ENCODE results near the gene SLC27A1. TPM values are rescaled to one million over a fixed set of nuclear protein-coding genes. Genes with fewer than 3 reads are reported as not detected.

SLC27A1 gene
- total and polyA plus RNA-seq, 10 of the 15 experiments (the other 5 are each of a cell fraction or from before 2014, with no cell fraction given): 0.11 to 2.3 (median 1.2) TPM

- TF ChIP-seq POLR2AphosphoS2 (IDR thresholded peaks at IDR 0.05; ENCODE audit: low read depth, low read length) (no peak), WRNIP1 (IDR thresholded peaks at IDR 0.05; ENCODE audit: borderline replicate concordance, low read depth, low read length) (no peak), TARDBP (IDR thresholded peaks at IDR 0.05; ENCODE audit: borderline replicate concordance) (no peak)
Observed at GRCh38 chr19:17490411-17490810, 20.1 kb downstream of the SLC27A1 start (continued).

GRCh38 chr19:17491287-17491686, 21.0 kb downstream of the SLC27A1 start:
- Histone ChIP-seq H3K9me3 (replicated peaks; ENCODE audit: control insufficient read depth, insufficient read depth, low read length) (no peaks in the 10 kb centered on the region), H3K4me1 (ENCODE audit: control insufficient read depth, insufficient read depth, low read length) (peaks cover 13% of the 10 kb centered on the region), H3K4me2 (ENCODE audit: control insufficient read depth, insufficient read depth) (no peak overlapping the region), H3K4me3 (no peak overlapping the region), H3K36me3 (ENCODE audit: control insufficient read depth in 2 of 2, insufficient read depth in 2 of 2, low read length in 1 of 2) (no peaks in the 10 kb centered on the region), H3K9ac (ENCODE audit: control insufficient read depth, insufficient read depth, low read length) (no peak overlapping the region), H3K27me3 (replicated peaks in 1 of 2; ENCODE audit: control insufficient read depth in 2 of 2, insufficient read depth in 2 of 2, low read length in 1 of 2) (no peaks in the 10 kb centered on the region), H3K79me2 (ENCODE audit: control insufficient read depth, insufficient read depth, low read length) (no peaks in the 10 kb centered on the region), H3K27ac (ENCODE audit: control insufficient read depth, insufficient read depth) (no peak overlapping the region), H4K20me1 (ENCODE audit: control insufficient read depth, insufficient read depth) (peaks cover 2% of the 10 kb centered on the region), H2AFZ (ENCODE audit: control insufficient read depth, low read depth, low read length) (no peak overlapping the region)
- TF ChIP-seq MTA2 (IDR thresholded peaks at IDR 0.05; ENCODE audit: low read depth) (no peak), HDGF (IDR thresholded peaks at IDR 0.05) (no peak)
- ChIA-PET POLR2A (no interaction called here), RAD21 (ENCODE audit: unreplicated experiment) (no interaction called here), CTCF (no interaction called here), SMC1A (ENCODE audit: uncharacterized antibody, unreplicated experiment) (no interaction called here)
- DNase-seq (ENCODE audit: low read depth, low spot score) (no peak), ATAC-seq (no peak), FAIRE-seq (no peak)
- intact Hi-C loops (cut with micrococcal nuclease; ENCODE audit: unreplicated experiment) (no loop called here), in situ Hi-C loops (cut with MboI) (no loop called here)
- 90% methylated on average over 5 of the region's 5 CpGs for WGBS (ENCODE audit: insufficient coverage, insufficient replicate concordance, low lambda C conversion rate, missing lambda C conversion rate)
- no TSS peak for BruUV-seq (replicated peaks)
